ENCODE results near the gene ADCK1. TPM values are rescaled to one million over a fixed set of nuclear protein-coding genes. Genes with fewer than 3 reads are reported as not detected.

ADCK1 gene
- total RNA-seq, 1 experiment from 2014 or later: 19.0 TPM

- Histone ChIP-seq H3K4me3 (no peak overlapping the region), H3K9me2 (ENCODE audit: insufficient read depth) (no peaks in the 10 kb centered on the region), H2AFZ (no peak overlapping the region), H3K27me3 (ENCODE audit: insufficient read depth, low read depth) (no peaks in the 10 kb centered on the region), H3K4me2 (no peak overlapping the region), H3K9me3 (ENCODE audit: insufficient read depth, low read depth) (no peaks in the 10 kb centered on the region), H3K27ac (no peak overlapping the region), H3K79me2 (ENCODE audit: low read depth) (no peaks in the 10 kb centered on the region), H3F3A (ENCODE audit: insufficient read depth, low read depth) (no peaks in the 10 kb centered on the region), H3K36me3 (ENCODE audit: low read depth) (no peaks in the 10 kb centered on the region), H4K20me1 (ENCODE audit: insufficient read depth) (no peaks in the 10 kb centered on the region), H3K4me1 (replicated peaks; ENCODE audit: insufficient read depth) (no peaks in the 10 kb centered on the region)
- no TSS peak for BruUV-seq (replicated peaks)
- intact Hi-C loops (cut with micrococcal nuclease; ENCODE audit: unreplicated experiment): no loop called here
- POLR2A ChIA-PET (ENCODE audit: unreplicated experiment): no interaction called here
- TF ChIP-seq EZH2 (IDR thresholded peaks at IDR 0.05; ENCODE audit: low read depth): no peak
- no peak for TF ChIP-seq CTCF (conservative IDR thresholded peaks at IDR 0.05)
- CTCF ChIA-PET: no interaction called here
- DNase-seq: no peak
These were observed 69.4 kb downstream of the ADCK1 start for GRCh38 chr14:77869340-77869739.

DNA sequence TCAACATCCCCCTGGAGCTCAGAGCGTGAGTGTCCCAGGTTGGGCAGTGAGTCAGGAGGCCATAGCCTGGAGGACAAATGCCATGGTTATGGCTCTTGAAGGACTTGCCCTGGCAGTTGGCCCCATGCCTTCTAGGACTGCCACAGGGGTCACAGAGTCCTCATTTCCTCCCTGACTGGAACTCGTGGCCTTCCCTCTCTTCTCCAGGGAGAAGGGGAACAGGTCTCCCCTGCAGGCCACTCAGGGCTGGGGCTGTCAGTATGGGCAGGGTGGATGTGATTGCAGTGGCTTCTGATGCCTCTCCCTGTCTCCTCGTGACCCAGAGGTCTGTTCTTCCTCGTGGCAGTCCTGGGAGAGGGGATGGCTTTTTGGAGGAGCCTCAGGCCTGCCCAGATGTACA is 70.7 kb downstream of the ADCK1 start:
- intact Hi-C loops (cut with micrococcal nuclease; ENCODE audit: unreplicated experiment): no loop called here
- Histone ChIP-seq H3K79me2 (ENCODE audit: low read depth) (no peaks in the 10 kb centered on the region), H3K36me3 (ENCODE audit: low read depth) (no peaks in the 10 kb centered on the region), H2AFZ (no peak overlapping the region), H3K4me2 (no peak overlapping the region), H4K20me1 (ENCODE audit: insufficient read depth) (no peaks in the 10 kb centered on the region), H3K27me3 (ENCODE audit: insufficient read depth, low read depth) (no peaks in the 10 kb centered on the region), H3K4me3 (no peak overlapping the region), H3K27ac (no peak overlapping the region), H3K9me3 (ENCODE audit: insufficient read depth, low read depth) (no peaks in the 10 kb centered on the region), H3K4me1 (replicated peaks; ENCODE audit: insufficient read depth) (no peaks in the 10 kb centered on the region), H3F3A (ENCODE audit: insufficient read depth, low read depth) (no peaks in the 10 kb centered on the region), H3K9me2 (ENCODE audit: insufficient read depth) (no peaks in the 10 kb centered on the region)
- CTCF ChIA-PET: no interaction called here
- no TSS peak for BruUV-seq (replicated peaks)
- TF ChIP-seq CTCF (conservative IDR thresholded peaks at IDR 0.05) (no peak), EZH2 (IDR thresholded peaks at IDR 0.05; ENCODE audit: low read depth) (no peak)
- POLR2A ChIA-PET (ENCODE audit: unreplicated experiment): interaction anchor here (0.6 kb wide), 1 partner anchor 10 kb away, joined by 3 read pairs; no protein-coding TSS in a partner anchor
- DNase-seq: no peak

- no peaks in the 10 kb centered on the region for H3K4me1 ChIP-seq (replicated peaks; ENCODE audit: insufficient read depth)
- POLR2A ChIA-PET (ENCODE audit: unreplicated experiment): no interaction called here
- no TSS peak for BruUV-seq (replicated peaks)
These were observed 72.2 kb downstream of the ADCK1 start for GRCh38 chr14:77872152-77872551.

More at GRCh38 chr14:77872152-77872551, 72.2 kb downstream of the ADCK1 start:
- no peaks in the 10 kb centered on the region for H3K27me3 ChIP-seq (ENCODE audit: insufficient read depth, low read depth)
- no peaks in the 10 kb centered on the region for H3K9me2 ChIP-seq (ENCODE audit: insufficient read depth)
- no peaks in the 10 kb centered on the region for H3K79me2 ChIP-seq (ENCODE audit: low read depth)
- H2AFZ ChIP-seq: no peak overlapping the region
- H3K27ac ChIP-seq: no peak overlapping the region
- no peak for DNase-seq
- intact Hi-C loops (cut with micrococcal nuclease; ENCODE audit: unreplicated experiment): no loop called here
- CTCF ChIA-PET: no interaction called here
- H3F3A ChIP-seq (ENCODE audit: insufficient read depth, low read depth): no peaks in the 10 kb centered on the region
- no peaks in the 10 kb centered on the region for H3K36me3 ChIP-seq (ENCODE audit: low read depth)
- H3K4me2 ChIP-seq: no peak overlapping the region
- no peak overlapping the region for H3K4me3 ChIP-seq
- TF ChIP-seq EZH2 (IDR thresholded peaks at IDR 0.05; ENCODE audit: low read depth) (no peak), CTCF (conservative IDR thresholded peaks at IDR 0.05) (no peak)
- no peaks in the 10 kb centered on the region for H3K9me3 ChIP-seq (ENCODE audit: insufficient read depth, low read depth)
- no peaks in the 10 kb centered on the region for H4K20me1 ChIP-seq (ENCODE audit: insufficient read depth)

All from PC-9 (cell line).